Measurements from ENCODE around the gene PCDHB4.
"Not testable (repeated sequence)": the region's sequence is repeated elsewhere in the genome, so short reads cannot be mapped to it uniquely, and the experiment has no call there.

Gene PCDHB4

DNA sequence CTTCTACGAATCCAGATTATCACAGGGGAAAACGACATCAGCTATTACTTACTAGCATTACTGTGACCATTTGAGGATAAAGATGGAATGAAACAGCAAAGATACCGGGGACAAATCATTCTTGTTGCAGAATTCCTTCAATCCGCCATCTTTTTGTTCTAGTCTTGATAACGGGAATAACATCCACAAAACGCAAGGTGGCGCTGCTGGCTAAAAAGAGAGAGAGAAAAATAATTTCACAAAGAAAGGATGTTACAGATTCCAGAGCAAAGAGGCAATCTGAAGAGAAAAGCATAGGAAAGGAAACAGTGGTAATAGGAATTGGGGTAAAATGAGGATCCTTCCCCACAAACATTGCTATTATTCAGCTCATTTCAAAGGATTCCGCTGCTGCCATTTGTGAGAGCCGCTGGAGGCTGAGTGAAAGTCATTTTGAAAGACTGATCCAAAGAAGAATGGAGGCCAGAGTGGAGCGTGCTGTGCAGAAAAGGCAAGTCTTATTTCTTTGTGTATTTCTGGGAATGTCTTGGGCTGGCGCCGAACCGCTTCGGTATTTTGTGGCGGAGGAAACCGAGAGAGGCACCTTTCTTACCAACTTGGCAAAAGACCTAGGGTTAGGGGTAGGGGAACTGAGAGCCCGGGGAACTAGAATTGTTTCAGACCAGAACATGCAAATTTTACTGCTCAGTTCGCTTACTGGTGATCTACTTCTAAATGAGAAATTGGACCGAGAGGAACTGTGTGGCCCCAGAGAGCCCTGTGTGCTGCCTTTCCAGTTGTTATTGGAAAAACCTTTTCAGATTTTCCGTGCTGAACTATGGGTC, 51.0 kb downstream of the PCDHB4 start, which contains the start of gene PCDHB7:
PCDHB7 (plus strand) TSS at position 264 of the 824 bp plus-strand sequence; CDS start at position 456, 192 bp downstream.
- H3K4me1 Mint-ChIP-seq (ENCODE audit: low read depth) = no peaks in the 10 kb centered on the region
- no peak within 1 kb of the TSS for H3K27ac Mint-ChIP-seq
- no peak within 1 kb of the TSS for H3K4me3 Mint-ChIP-seq
- no peaks in the 10 kb centered on the region for H3K27me3 Mint-ChIP-seq (ENCODE audit: low read depth)
- H3K36me3 Mint-ChIP-seq (ENCODE audit: low read depth) = no peaks in the 10 kb centered on the region
- H3K9me3 Mint-ChIP-seq = peaks cover 26% of the 10 kb centered on the region

DNA sequence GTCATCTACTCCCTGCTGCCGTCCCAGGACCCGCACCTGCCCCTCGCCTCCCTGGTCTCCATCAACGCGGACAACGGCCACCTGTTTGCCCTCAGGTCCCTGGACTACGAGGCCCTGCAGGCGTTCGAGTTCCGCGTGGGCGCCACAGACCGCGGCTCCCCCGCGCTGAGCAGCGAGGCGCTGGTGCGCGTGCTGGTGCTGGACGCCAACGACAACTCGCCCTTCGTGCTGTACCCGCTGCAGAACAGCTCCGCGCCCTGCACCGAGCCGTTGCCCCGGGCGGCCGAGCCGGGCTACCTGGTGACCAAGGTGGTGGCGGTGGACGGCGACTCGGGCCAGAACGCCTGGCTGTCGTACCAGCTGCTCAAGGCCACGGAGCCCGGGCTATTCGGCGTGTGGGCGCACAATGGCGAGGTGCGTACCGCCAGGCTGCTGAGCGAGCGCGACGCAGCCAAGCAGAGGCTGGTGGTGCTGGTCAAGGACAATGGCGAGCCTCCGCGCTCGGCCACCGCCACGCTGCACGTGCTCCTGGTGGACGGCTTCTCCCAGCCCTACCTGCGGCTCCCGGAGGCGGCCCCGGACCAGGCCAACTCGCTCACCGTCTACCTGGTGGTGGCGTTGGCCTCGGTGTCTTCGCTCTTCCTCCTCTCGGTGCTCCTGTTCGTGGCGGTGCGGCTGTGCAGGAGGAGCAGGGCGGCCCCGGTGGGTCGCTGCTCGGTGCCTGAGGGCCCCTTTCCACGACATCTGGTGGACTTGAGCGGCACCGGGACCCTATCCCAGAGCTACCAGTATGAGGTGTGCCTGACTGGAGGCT, 52.9 kb downstream of the PCDHB4 start:
- H3K4me3 Mint-ChIP-seq; H3K27ac Mint-ChIP-seq; H3K4me1 Mint-ChIP-seq (ENCODE audit: low read depth); H3K27me3 Mint-ChIP-seq (ENCODE audit: low read depth); H3K36me3 Mint-ChIP-seq (ENCODE audit: low read depth): not testable (repeated sequence)
- peaks cover 19% of the 10 kb centered on the region for H3K9me3 Mint-ChIP-seq
